ENCODE data around the gene DDR1. TPM values are rescaled to one million over a fixed set of nuclear protein-coding genes. Genes with fewer than 3 reads are reported as not detected.

Gene DDR1
- total RNA-seq, 1 donor from 2014 or later = 80.9 TPM

- TF ChIP-seq CTCF (IDR thresholded peaks at IDR 0.05) = no peak
- intact Hi-C loops (cut with DNase I) = no loop called here
Measured at GRCh38 chr6:30944051-30944450, 59.7 kb downstream of the DDR1 start.

DNA sequence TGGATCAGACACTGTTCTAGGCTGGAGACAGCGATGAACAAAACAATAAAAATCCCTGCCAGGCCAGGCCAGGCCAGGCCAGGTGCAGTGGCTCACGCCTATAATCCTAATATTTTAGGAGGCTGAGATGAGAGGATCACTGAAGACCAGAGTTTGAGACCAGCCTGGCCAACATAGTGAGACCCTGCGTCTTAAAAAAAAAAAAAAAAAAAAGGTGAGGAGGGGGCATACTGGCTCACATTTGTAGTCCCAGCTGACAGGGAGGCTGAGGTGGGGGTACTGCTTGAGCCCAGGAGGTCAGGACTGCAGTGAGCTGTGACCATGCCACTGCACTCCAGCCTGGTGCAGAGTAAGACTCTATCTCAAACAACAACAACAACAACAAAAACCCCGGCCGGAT is 61.0 kb downstream of the DDR1 start:
- Histone ChIP-seq H3K4me3 (no peak overlapping the region), H3K36me3 (no peaks in the 10 kb centered on the region), H3K27me3 (ENCODE audit: low read depth) (no peaks in the 10 kb centered on the region), H3K4me1 (peaks cover 11% of the 10 kb centered on the region), H3K27ac (no peak overlapping the region), H3K9me3 (no peaks in the 10 kb centered on the region)
- intact Hi-C loops (cut with DNase I) = no loop called here
- no peak for ATAC-seq
- DNase-seq = no peak
- TF ChIP-seq CTCF (IDR thresholded peaks at IDR 0.05) = no peak

More at GRCh38 chr6:30944051-30944450, 59.7 kb downstream of the DDR1 start:
- Histone ChIP-seq H3K9me3 (no peaks in the 10 kb centered on the region), H3K4me1 (peaks cover 11% of the 10 kb centered on the region), H3K27ac (no peak overlapping the region), H3K4me3 (no peak overlapping the region), H3K27me3 (ENCODE audit: low read depth) (no peaks in the 10 kb centered on the region), H3K36me3 (no peaks in the 10 kb centered on the region)
- ATAC-seq (no peak), DNase-seq (no peak)

GRCh38 chr6:30947231-30947630 is 62.9 kb downstream of the DDR1 start:
- Histone ChIP-seq H3K36me3 (no peaks in the 10 kb centered on the region), H3K4me1 (peaks cover 10% of the 10 kb centered on the region), H3K27ac (no peak overlapping the region), H3K4me3 (no peak overlapping the region), H3K9me3 (no peaks in the 10 kb centered on the region), H3K27me3 (ENCODE audit: low read depth) (no peaks in the 10 kb centered on the region)
- intact Hi-C loops (cut with DNase I) = no loop called here
- no peak for ATAC-seq
- no peak for TF ChIP-seq CTCF (IDR thresholded peaks at IDR 0.05)
- DNase-seq = no peak

- ATAC-seq (no peak), DNase-seq (no peak)
- H3K9me3 ChIP-seq = no peaks in the 10 kb centered on the region
- H3K36me3 ChIP-seq = no peaks in the 10 kb centered on the region
- TF ChIP-seq CTCF (IDR thresholded peaks at IDR 0.05) = no peak
- no peaks in the 10 kb centered on the region for H3K27me3 ChIP-seq (ENCODE audit: low read depth)
- H3K4me1 ChIP-seq = no peaks in the 10 kb centered on the region
- H3K4me3 ChIP-seq = no peak overlapping the region
- H3K27ac ChIP-seq = no peak overlapping the region
- intact Hi-C loops (cut with DNase I) = no loop called here
Measured at GRCh38 chr6:30948811-30949210, 64.5 kb downstream of the DDR1 start.

Small RNA genes within 50 kb of the gene (microRNA-seq; reads per million reads assigned to microRNA genes)
- 1.5 reads per million for gene MIR4640 (ENCODE audit: borderline number of aligned reads)

Other genes with a start within 250 kb of the DDR1 start
- 19.9 TPM for gene C6orf136, start 237.4 kb upstream of the DDR1 start, total RNA-seq
- 28.4 TPM for gene DHX16, start 211.5 kb upstream of the DDR1 start, total RNA-seq
- gene PPP1R18, start 197.9 kb upstream of the DDR1 start, total RNA-seq = 78.5 TPM
- gene NRM, start 193.5 kb upstream of the DDR1 start, total RNA-seq = 10.0 TPM
- gene MDC1, start 167.2 kb upstream of the DDR1 start, total RNA-seq = 24.5 TPM
- gene TUBB, start 164.2 kb upstream of the DDR1 start, total RNA-seq = 292 TPM
- 151 TPM for gene FLOT1, start 141.8 kb upstream of the DDR1 start, total RNA-seq
- 18.0 TPM for gene IER3, start 140.0 kb upstream of the DDR1 start, total RNA-seq
- 37.1 TPM for gene GTF2H4, start 23.7 kb downstream of the DDR1 start, total RNA-seq
- gene VARS2, start 29.7 kb downstream of the DDR1 start, total RNA-seq = 33.0 TPM
- 351 TPM for gene SFTA2, start 47.7 kb downstream of the DDR1 start, total RNA-seq
- 5.3 TPM for gene MUCL3, start 56.5 kb downstream of the DDR1 start, total RNA-seq
- gene MUC21, start 99.2 kb downstream of the DDR1 start, total RNA-seq = 3.8 TPM
- not detected for gene MUC22, start 126.0 kb downstream of the DDR1 start, total RNA-seq
- not detected for gene C6orf15, start 228.1 kb downstream of the DDR1 start, total RNA-seq
- 10.5 TPM for gene PSORS1C1, start 230.3 kb downstream of the DDR1 start, total RNA-seq
- not detected for gene CDSN, start 235.9 kb downstream of the DDR1 start, total RNA-seq

Data from lower lobe of right lung (tissue), 2 donors.